Spleen (tissue), 11 donors: ENCODE results near the gene SPTBN5. TPM values are rescaled to one million over a fixed set of nuclear protein-coding genes. Genes with fewer than 3 reads are reported as not detected.

ENCODE experiments used
- DNase-seq: peaks from one replicate; pipeline ENCODE4 v3.0.0-alpha.2; 2020
- H3K27ac ChIP-seq, 8 donors: fragments of 200-600 bp; sonication (generic) in 7 of 8; 1 replicate in 4 of 8; 2 replicates in 4 of 8; pipeline versions ENCODE4 v1.5.0 to v1.8.0; 2016 to 2021; ENCODE audit warnings: inconsistent platforms in 4 of 8, mild to moderate bottlenecking in 4 of 8, moderate library complexity in 1 of 8
- H3K27me3 ChIP-seq, 7 donors: fragments of 200-600 bp; sonication (generic) in 6 of 7; replicated peaks in 1 of 7; 1 replicate in 4 of 7; 2 replicates in 3 of 7; pipeline versions ENCODE4 v1.5.0 to v1.8.0; 2016 to 2021; ENCODE audit warnings: inconsistent platforms in 3 of 7, mild to moderate bottlenecking in 1 of 7
- H3K36me3 ChIP-seq, 6 donors: fragments of 200-600 bp; sonication (generic) in 5 of 6; 1 replicate in 4 of 6; 2 replicates in 2 of 6; pipeline versions ENCODE4 v1.5.0 to v1.8.0; 2016 to 2021; ENCODE audit warnings: inconsistent platforms in 2 of 6
- H3K4me1 ChIP-seq, 6 donors: fragments of 200-600 bp; sonication (generic) in 5 of 6; 1 replicate in 3 of 6; 2 replicates in 3 of 6; pipeline versions ENCODE4 v1.5.0 to v1.8.0; 2016 to 2021; ENCODE audit warnings: inconsistent platforms in 3 of 6
- H3K4me3 ChIP-seq, 8 donors: fragments of 200-600 bp; sonication (generic) in 7 of 8; 1 replicate in 4 of 8; 2 replicates in 4 of 8; pipeline versions ENCODE4 v1.5.0 to v1.8.0; 2016 to 2021; ENCODE audit warnings: inconsistent platforms in 4 of 8, mild to moderate bottlenecking in 4 of 8, moderate library complexity in 2 of 8
- H3K9me3 ChIP-seq, 8 donors: fragments of 200-600 bp; sonication (generic) in 7 of 8; 1 replicate in 4 of 8; 2 replicates in 4 of 8; pipeline versions ENCODE4 v1.5.0 to v1.8.0; 2016 to 2021; ENCODE audit warnings: inconsistent platforms in 4 of 8
- CTCF ChIP-seq, 11 experiments: fragments of 200-600 bp in 7 of 11; fragments of 450-650 bp in 4 of 11; sonication (generic) in 4 of 11; IDR thresholded peaks in 8 of 11; conservative IDR thresholded peaks in 3 of 11; 1 replicate in 7 of 11; 2 replicates in 4 of 11; pipeline versions ENCODE4 v1.4.0 to v1.8.0; 2016 to 2021; ENCODE audit warnings: antibody characterized with exemption in 11 of 11, inconsistent platforms in 4 of 11, mild to moderate bottlenecking in 1 of 11
- POLR2A ChIP-seq, 3 donors: fragments of 450-650 bp; IDR thresholded peaks; one replicate each; pipeline ENCODE4 v1.5.1; 2017; ENCODE audit warnings: antibody characterized with exemption in 3 of 3, mild to moderate bottlenecking in 1 of 3
- POLR2AphosphoS5 ChIP-seq, 3 donors: sonication (generic); formaldehyde crosslinking; IDR thresholded peaks; one replicate each; pipeline ENCODE4 v1.5.1; 2017; ENCODE audit warnings: antibody characterized with exemption in 3 of 3
- WGBS, 5 donors: extraction: QIAGEN DNeasy Blood & Tissue Kit in 3 of 5; methylation state at CpG; one replicate each; pipeline versions ENCODE4 v1.1.5 to v1.1.7; 2013 to 2018; 5-methylcytosine and 5-hydroxymethylcytosine counted together
- intact Hi-C: fragments of 100-400 bp; cut with DNase I; formaldehyde crosslinking; loops from one replicate; pipeline ENCODE4 v1.15.0; 2023; ENCODE audit warnings: low total_unique reads
- polyA plus RNA-seq, 3 donors: library from polyadenylated mRNA; stranded (reverse); fragments of 200-250 nt; gene quantifications; one replicate each; pipeline ENCODE4 v1.2.1, GENCODE V29; 2013
- total RNA-seq, 7 donors: library from RNA; depleted of rRNA in 3 of 7; stranded (reverse); fragments of >200 nt in 3 of 7; fragmentation: NEBNext Ultra II Directional in 4 of 7; extraction: Animal tissue kit (Norgen Biotek cat#: 25700) in 4 of 7; gene quantifications; one replicate each; pipeline versions ENCODE4 v1.1.0 to v1.2.1, GENCODE V29; 2016 to 2021
- donor health status: healthy with polysubstance abuse.
- donor health status: DM: no; HTN: no; CAD: no; lungs with moderate emphysema.
- donor health status: DM: no; HTN: no; CAD: no.
- donor health status: Bipolar disorder and iron deficiency.
- donor health status: healthy.
- donor health status: DM: no; HTN: no; CAD: no.
- donor health status: DM: yes; HTN: yes; CAD: no.

SPTBN5 gene
- total and polyA plus RNA-seq, 10 donors: 0.19 to 2.0 (median 0.73) TPM

GRCh38 chr15:41841131-41841530 is 52.7 kb downstream of the SPTBN5 start:
- Histone ChIP-seq H3K36me3 (peaks cover 0 to 99% (median 43%) of the 10 kb centered on the region in 6 donors), H3K4me1 (no peaks in the 10 kb centered on the region), H3K9me3 (no peaks in the 10 kb centered on the region), H3K27me3 (no peaks in the 10 kb centered on the region), H3K27ac (no peak overlapping the region), H3K4me3 (no peak overlapping the region)
- intact Hi-C loops: no loop called here
- 80 to 97% (median 92%) methylated on average over 1 to 10 of the region's 10 CpGs for WGBS, 5 donors
- no peak for DNase-seq
- TF ChIP-seq POLR2AphosphoS5 (IDR thresholded peaks at IDR 0.05): no peak
- no peak for TF ChIP-seq CTCF (IDR thresholded peaks at IDR 0.05 in 8 of 11, conservative IDR thresholded peaks at IDR 0.05 in 3 of 11)
- TF ChIP-seq POLR2A (IDR thresholded peaks at IDR 0.05): no peak

GRCh38 chr15:41840673-41841072 is 53.2 kb downstream of the SPTBN5 start:
- H3K27me3 ChIP-seq: no peaks in the 10 kb centered on the region
- no peak overlapping the region for H3K27ac ChIP-seq
- H3K36me3 ChIP-seq: peaks cover 0 to 99% (median 39%) of the 10 kb centered on the region in 6 donors
- H3K4me3 ChIP-seq: no peak overlapping the region
- H3K4me1 ChIP-seq: no peaks in the 10 kb centered on the region
- no peak for DNase-seq
- intact Hi-C loops: no loop called here
- H3K9me3 ChIP-seq: no peaks in the 10 kb centered on the region
- 85 to 97% (median 93%) methylated on average over 15 of the region's 15 CpGs for WGBS, 5 donors
- TF ChIP-seq POLR2A (IDR thresholded peaks at IDR 0.05): no peak
- no peak for TF ChIP-seq POLR2AphosphoS5 (IDR thresholded peaks at IDR 0.05)
- no peak for TF ChIP-seq CTCF (IDR thresholded peaks at IDR 0.05 in 8 of 11, conservative IDR thresholded peaks at IDR 0.05 in 3 of 11)

GRCh38 chr15:41839781-41840491 is 53.9 kb downstream of the SPTBN5 start:
- intact Hi-C loops: no loop called here
- H3K27ac ChIP-seq: no peak overlapping the region
- DNase-seq: no peak

More at GRCh38 chr15:41839781-41840491, 53.9 kb downstream of the SPTBN5 start:
- TF ChIP-seq CTCF (IDR thresholded peaks at IDR 0.05 in 8 of 11, conservative IDR thresholded peaks at IDR 0.05 in 3 of 11): no peak
- Histone ChIP-seq H3K4me1 (no peaks in the 10 kb centered on the region), H3K9me3 (no peaks in the 10 kb centered on the region), H3K27me3 (no peaks in the 10 kb centered on the region), H3K36me3 (peaks cover 0 to 99% (median 31%) of the 10 kb centered on the region in 6 donors), H3K4me3 (no peak overlapping the region)
- WGBS, 5 donors: 88 to 98% (median 96%) methylated on average over 16 of the region's 16 CpGs
